Measurements from ENCODE around the gene DKK3. TPM values are rescaled to one million over a fixed set of nuclear protein-coding genes. Genes with fewer than 3 reads are reported as not detected.

Gene DKK3
- total and polyA plus RNA-seq, 8 donors, result 21.8 to 63.8 (median 37.6) TPM

- Histone ChIP-seq H3K27me3 (no peaks in the 10 kb centered on the region), H3K4me3 (no peak overlapping the region), H3K27ac (no peak overlapping the region), H3K4me1 (peaks cover 0 to 9% (median 0%) of the 10 kb centered on the region in 4 donors), H3K9me3 (no peaks in the 10 kb centered on the region), H3K36me3 (peaks cover 15 to 93% (median 90%) of the 10 kb centered on the region in 4 donors)
- intact Hi-C loops (cut with DNase I; ENCODE audit: low total_unique reads), result no loop called here
- TF ChIP-seq POLR2AphosphoS5 (IDR thresholded peaks at IDR 0.05) (no peak), EP300 (IDR thresholded peaks at IDR 0.05) (no peak), POLR2A (IDR thresholded peaks at IDR 0.05) (no peak), CTCF (IDR thresholded peaks at IDR 0.05) (no peak)
- DNase-seq, result no peak
These were observed 67.9 kb downstream of the DKK3 start for GRCh38 chr11:11940551-11940950.

- 82 to 96% (median 92%) methylated on average over 1 of the region's 1 CpG for WGBS, 5 donors
- H3K4me1 ChIP-seq, result peaks cover 0 to 9% (median 0%) of the 10 kb centered on the region in 4 donors
- peaks cover 18 to 95% (median 92%) of the 10 kb centered on the region in 4 donors for H3K36me3 ChIP-seq
- TF ChIP-seq POLR2AphosphoS5 (IDR thresholded peaks at IDR 0.05) (no peak), POLR2A (IDR thresholded peaks at IDR 0.05) (no peak), CTCF (IDR thresholded peaks at IDR 0.05) (no peak), EP300 (IDR thresholded peaks at IDR 0.05) (no peak)
- no peaks in the 10 kb centered on the region for H3K9me3 ChIP-seq
- DNase-seq, result no peak
- no peak overlapping the region for H3K27ac ChIP-seq
- no peak overlapping the region for H3K4me3 ChIP-seq
- no peaks in the 10 kb centered on the region for H3K27me3 ChIP-seq
- intact Hi-C loops (cut with DNase I; ENCODE audit: low total_unique reads), result no loop called here
These were observed 70.5 kb downstream of the DKK3 start for GRCh38 chr11:11937957-11938356.

- Histone ChIP-seq H3K27me3 (no peaks in the 10 kb centered on the region), H3K9me3 (no peaks in the 10 kb centered on the region), H3K27ac (no peak overlapping the region), H3K4me3 (no peak overlapping the region), H3K4me1 (peaks cover 0 to 9% (median 0%) of the 10 kb centered on the region in 4 donors), H3K36me3 (peaks cover 16 to 95% (median 90%) of the 10 kb centered on the region in 4 donors)
- TF ChIP-seq POLR2AphosphoS5 (IDR thresholded peaks at IDR 0.05), result no peak
- no peak for TF ChIP-seq EP300 (IDR thresholded peaks at IDR 0.05)
- TF ChIP-seq CTCF (IDR thresholded peaks at IDR 0.05), result no peak
- no peak for TF ChIP-seq POLR2A (IDR thresholded peaks at IDR 0.05)
- no peak for DNase-seq
- 61 to 77% (median 62%) methylated on average over 3 of the region's 3 CpGs for WGBS, 5 donors
- intact Hi-C loops (cut with DNase I; ENCODE audit: low total_unique reads), result no loop called here
These were observed 71.0 kb downstream of the DKK3 start for GRCh38 chr11:11937433-11937832.

- no peak for TF ChIP-seq POLR2A (IDR thresholded peaks at IDR 0.05)
- TF ChIP-seq POLR2AphosphoS5 (IDR thresholded peaks at IDR 0.05), result no peak
- no peak for TF ChIP-seq CTCF (IDR thresholded peaks at IDR 0.05)
- no peak for TF ChIP-seq EP300 (IDR thresholded peaks at IDR 0.05)
- DNase-seq, result no peak
- 96 to 100% (median 98%) methylated on average over 2 of the region's 2 CpGs for WGBS, 5 donors
- intact Hi-C loops (cut with DNase I; ENCODE audit: low total_unique reads), result no loop called here
- no peak overlapping the region for H3K27ac ChIP-seq
- no peaks in the 10 kb centered on the region for H3K27me3 ChIP-seq
- peaks cover 16 to 85% (median 81%) of the 10 kb centered on the region in 4 donors for H3K36me3 ChIP-seq
- no peaks in the 10 kb centered on the region for H3K9me3 ChIP-seq
- H3K4me1 ChIP-seq, result peaks cover 0 to 9% (median 0%) of the 10 kb centered on the region in 4 donors
- H3K4me3 ChIP-seq, result no peak overlapping the region
These were observed 72.9 kb downstream of the DKK3 start for GRCh38 chr11:11935536-11935935.
